HFFc6 (cell line): ENCODE measurements around the gene PLN. TPM values are rescaled to one million over a fixed set of nuclear protein-coding genes. Genes with fewer than 3 reads are reported as not detected.

Source experiments
- DNase-seq: peaks from one replicate; pipeline ENCODE4 v3.0.0-alpha.2; 2018
- H3K27ac Mint-ChIP-seq: 2 replicates; pipeline ENCODE4 v1.8.0; 2020; ENCODE audit warnings: mild to moderate bottlenecking, mixed read lengths
- H3K27me3 Mint-ChIP-seq: 2 replicates; pipeline ENCODE4 v1.8.0; 2021; ENCODE audit warnings: mild to moderate bottlenecking, moderate library complexity, mixed read lengths; ENCODE audit not compliant: insufficient read depth
- H3K36me3 Mint-ChIP-seq: 2 replicates; pipeline ENCODE4 v1.8.0; 2021; ENCODE audit warnings: low read depth, mixed read lengths
- H3K4me1 Mint-ChIP-seq: 2 replicates; pipeline ENCODE4 v1.8.0; 2020; ENCODE audit warnings: low read depth, mixed read lengths
- H3K4me3 Mint-ChIP-seq: 2 replicates; pipeline ENCODE4 v1.8.0; 2020; ENCODE audit warnings: mild to moderate bottlenecking, moderate library complexity, mixed read lengths
- H3K9me3 Mint-ChIP-seq: 2 replicates; pipeline ENCODE4 v1.8.0; 2020; ENCODE audit warnings: mild to moderate bottlenecking, mixed read lengths
- CTCF ChIP-seq: fragments of 200-600 bp; sonication (generic); IDR thresholded peaks from 2 replicates; pipeline ENCODE4 v1.5.0; 2021; ENCODE audit warnings: antibody characterized with exemption, mild to moderate bottlenecking
- total RNA-seq, 6 experiments: library from RNA; stranded (reverse); fragmentation: NEBNext Ultra II Directional; extraction: Animal tissue kit (Norgen Biotek cat#: 25700); gene quantifications; 2 replicates in 1 of 6; 3 replicates in 5 of 6; pipeline ENCODE4 v1.2.3, GENCODE V29; 2021

PLN gene
- total RNA-seq, 6 experiments from 2014 or later = not detected

- TF ChIP-seq CTCF = no peak
- Mint-ChIP-seq H3K4me1 (peaks cover 25% of the 10 kb centered on the region), H3K27me3 (no peaks in the 10 kb centered on the region), H3K36me3 (0 out of 2 replicates have a peak, but pooled peaks cover 4% of the 10 kb centered on the region), H3K4me3 (no peak overlapping the region), H3K9me3 (no peaks in the 10 kb centered on the region), H3K27ac (no peak overlapping the region)
- no peak for DNase-seq
Measured at GRCh38 chr6:118594877-118595276, 46.8 kb downstream of the PLN start.

GRCh38 chr6:118596774-118597320 is 48.8 kb downstream of the PLN start:
- DNase-seq = no peak
- H3K4me3 Mint-ChIP-seq = no peak overlapping the region
- 0 out of 2 replicates have a peak, but pooled peaks cover 4% of the 10 kb centered on the region for H3K36me3 Mint-ChIP-seq
- no peak for TF ChIP-seq CTCF
- H3K27ac Mint-ChIP-seq = no peak overlapping the region
- H3K27me3 Mint-ChIP-seq = no peaks in the 10 kb centered on the region
- H3K4me1 Mint-ChIP-seq = peaks cover 14% of the 10 kb centered on the region
- H3K9me3 Mint-ChIP-seq = no peaks in the 10 kb centered on the region

GRCh38 chr6:118597636-118598035 is 49.5 kb downstream of the PLN start:
- Mint-ChIP-seq H3K4me3 (no peak overlapping the region), H3K9me3 (no peaks in the 10 kb centered on the region), H3K27ac (no peak overlapping the region), H3K36me3 (0 out of 2 replicates have a peak, but pooled peaks cover 4% of the 10 kb centered on the region), H3K4me1 (peaks cover 14% of the 10 kb centered on the region), H3K27me3 (no peaks in the 10 kb centered on the region)
- no peak for TF ChIP-seq CTCF
- no peak for DNase-seq

GRCh38 chr6:118598324-118598723 is 50.2 kb downstream of the PLN start:
- Mint-ChIP-seq H3K36me3 (0 out of 2 replicates have a peak, but pooled peaks cover 4% of the 10 kb centered on the region), H3K27ac (no peak overlapping the region), H3K4me1 (peaks cover 14% of the 10 kb centered on the region)

GRCh38 chr6:118602300-118602699 is 54.2 kb downstream of the PLN start:
- H3K36me3 Mint-ChIP-seq = no peaks in the 10 kb centered on the region
- no peak overlapping the region for H3K27ac Mint-ChIP-seq
- TF ChIP-seq CTCF = no peak
- H3K4me1 Mint-ChIP-seq = peaks cover 7% of the 10 kb centered on the region
- H3K27me3 Mint-ChIP-seq = no peaks in the 10 kb centered on the region
- H3K9me3 Mint-ChIP-seq = no peaks in the 10 kb centered on the region
- DNase-seq = no peak
- H3K4me3 Mint-ChIP-seq = no peak overlapping the region

More at GRCh38 chr6:118598324-118598723, 50.2 kb downstream of the PLN start:
- Mint-ChIP-seq H3K9me3 (no peaks in the 10 kb centered on the region), H3K27me3 (no peaks in the 10 kb centered on the region), H3K4me3 (no peak overlapping the region)
- DNase-seq = no peak
- no peak for TF ChIP-seq CTCF

- H3K27ac Mint-ChIP-seq = no peak overlapping the region
- no peaks in the 10 kb centered on the region for H3K27me3 Mint-ChIP-seq
- no peaks in the 10 kb centered on the region for H3K9me3 Mint-ChIP-seq
- H3K4me1 Mint-ChIP-seq = peaks cover under 1% of the 10 kb centered on the region
- DNase-seq = no peak
- no peaks in the 10 kb centered on the region for H3K36me3 Mint-ChIP-seq
- no peak for TF ChIP-seq CTCF
- no peak overlapping the region for H3K4me3 Mint-ChIP-seq
Measured at GRCh38 chr6:118603372-118603771, 55.3 kb downstream of the PLN start.
